Muscle of back (tissue), 11 donors: ENCODE measurements around the gene PPP1R13B. TPM values are rescaled to one million over a fixed set of nuclear protein-coding genes. Genes with fewer than 3 reads are reported as not detected.

ENCODE experiments used
- DNase-seq, 3 donors: peaks; one replicate each; pipeline versions ENCODE4 v3.0.0 to v3.0.0-alpha.2; 2013
- polyA plus RNA-seq, 10 donors: library from polyadenylated mRNA; unstranded; fragments of 120-200 nt; gene quantifications; one replicate each; pipeline ENCODE4 v1.2.1, GENCODE V29; 2013; ENCODE audit not compliant: insufficient read length in 10 of 10

PPP1R13B gene
- polyA plus RNA-seq, 10 donors: 6.1 to 13.7 (median 11.4) TPM

GRCh38 chr14:103881268-103882201, 34.2 kb upstream of the PPP1R13B start:
- DNase-seq: no peak

GRCh38 chr14:103880348-103881267, 33.2 kb upstream of the PPP1R13B start:
- peak in 2 of 3 donors; percentile 62 to 78 for DNase-seq

GRCh38 chr14:103879570-103880347, 32.4 kb upstream of the PPP1R13B start:
- peak in 1 of 3 donors; percentile 44 for DNase-seq

GRCh38 chr14:103879118-103879569, 31.8 kb upstream of the PPP1R13B start:
- DNase-seq: no peak

- DNase-seq: no peak
Observed at GRCh38 chr14:103878180-103878579, 30.8 kb upstream of the PPP1R13B start.

DNA sequence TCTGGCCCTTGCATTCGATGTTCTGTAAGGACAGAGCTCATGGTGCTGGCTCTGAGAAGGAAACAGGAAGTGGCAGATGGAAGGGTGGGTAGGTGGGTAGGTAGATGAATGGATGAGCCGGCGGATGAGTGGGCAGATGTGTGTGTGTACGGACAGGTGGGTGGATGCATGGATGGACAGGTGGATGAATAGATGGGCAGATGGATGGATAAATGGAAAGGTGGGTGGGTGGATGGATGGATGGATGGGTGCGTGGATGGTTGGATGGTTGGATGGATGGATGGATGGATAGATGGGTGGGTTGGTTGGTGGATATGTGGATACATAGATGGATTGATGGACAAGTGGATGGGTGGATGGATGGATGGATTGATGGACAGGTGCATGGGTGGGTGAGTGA, 27.6 kb upstream of the PPP1R13B start:
- no peak for DNase-seq

GRCh38 chr14:103872481-103873113, 25.2 kb upstream of the PPP1R13B start:
- no peak for DNase-seq

DNA sequence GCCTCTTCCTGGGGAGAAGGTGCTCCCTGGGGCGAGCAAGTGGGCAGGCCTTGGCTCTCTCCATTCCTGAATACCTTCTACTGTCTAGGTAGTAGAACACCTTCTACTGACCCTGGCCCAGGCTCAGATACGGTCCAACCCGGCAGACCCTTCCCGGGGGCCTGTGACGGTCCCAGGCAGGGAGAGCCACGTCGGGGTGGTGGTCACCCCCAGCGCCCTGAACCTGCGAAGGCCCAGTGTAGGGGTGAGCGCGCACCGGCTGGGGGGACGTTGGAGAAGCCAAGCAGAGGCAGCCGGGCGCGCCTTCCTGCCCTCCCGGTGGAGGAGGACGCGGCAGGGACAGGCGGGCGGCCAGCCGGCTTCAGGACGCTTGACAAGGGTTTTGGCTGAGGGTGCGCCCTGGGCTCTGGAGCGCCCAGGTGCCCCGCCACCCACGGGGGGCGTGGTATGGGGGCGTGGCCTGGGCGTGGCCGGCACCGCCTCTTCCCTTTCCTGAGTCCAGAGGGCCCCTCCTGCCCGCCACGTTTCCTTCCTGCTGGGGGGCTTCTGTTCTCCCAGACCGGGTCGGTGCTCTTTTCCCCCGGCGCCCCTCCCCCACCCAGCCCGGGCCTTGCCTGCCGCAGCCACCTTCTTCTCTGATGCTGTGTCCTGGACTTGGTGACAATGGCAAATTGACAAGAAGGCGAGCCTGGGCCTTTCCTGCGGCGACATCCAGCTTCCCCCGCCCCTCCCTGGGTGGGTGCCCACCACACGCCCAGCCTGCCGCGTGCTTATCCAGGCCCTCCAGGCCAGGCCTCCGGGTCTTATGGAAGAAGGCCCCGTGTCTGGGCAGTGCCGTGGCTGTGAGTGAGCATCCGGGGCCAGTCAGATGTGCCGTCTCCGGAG, 24.5 kb upstream of the PPP1R13B start:
- peak in 1 of 3 donors; percentile 55 for DNase-seq

DNA sequence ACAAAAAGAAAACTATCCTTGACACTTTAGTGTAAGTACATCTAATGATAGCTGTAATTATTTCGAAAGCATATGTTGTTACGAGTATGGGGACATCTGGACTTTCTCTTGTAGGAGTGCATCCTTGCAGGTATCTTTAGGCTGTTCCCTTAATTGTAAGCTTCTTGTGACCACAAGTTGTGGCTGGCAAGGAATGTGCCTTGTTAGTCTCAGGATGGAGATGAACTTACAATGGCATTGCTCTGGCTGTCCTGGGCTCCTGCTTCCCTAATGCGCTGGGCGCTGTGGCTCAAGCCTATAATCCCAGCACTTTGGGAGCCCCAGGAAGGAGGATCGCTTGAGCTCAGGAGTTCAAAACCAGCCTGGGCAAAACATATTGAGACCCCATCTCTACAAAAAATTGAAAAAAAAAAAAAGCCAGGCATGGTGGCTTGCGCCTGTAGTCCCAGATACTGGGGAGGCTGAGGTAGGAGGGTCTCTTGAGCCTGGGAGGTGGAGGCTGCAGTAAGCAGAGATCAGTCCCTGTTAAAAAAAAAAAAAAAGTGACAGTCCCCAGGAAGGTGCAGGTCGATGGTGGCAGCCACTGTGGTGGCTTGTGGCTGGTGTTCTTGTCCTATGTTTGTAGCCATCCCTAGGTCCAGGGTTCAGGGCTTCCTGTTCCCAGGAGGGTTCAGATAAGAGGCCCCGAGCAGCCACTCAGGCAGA, 23.7 kb upstream of the PPP1R13B start:
- DNase-seq: no peak

GRCh38 chr14:103870144-103870876, 22.9 kb upstream of the PPP1R13B start:
- DNase-seq: no peak

DNA sequence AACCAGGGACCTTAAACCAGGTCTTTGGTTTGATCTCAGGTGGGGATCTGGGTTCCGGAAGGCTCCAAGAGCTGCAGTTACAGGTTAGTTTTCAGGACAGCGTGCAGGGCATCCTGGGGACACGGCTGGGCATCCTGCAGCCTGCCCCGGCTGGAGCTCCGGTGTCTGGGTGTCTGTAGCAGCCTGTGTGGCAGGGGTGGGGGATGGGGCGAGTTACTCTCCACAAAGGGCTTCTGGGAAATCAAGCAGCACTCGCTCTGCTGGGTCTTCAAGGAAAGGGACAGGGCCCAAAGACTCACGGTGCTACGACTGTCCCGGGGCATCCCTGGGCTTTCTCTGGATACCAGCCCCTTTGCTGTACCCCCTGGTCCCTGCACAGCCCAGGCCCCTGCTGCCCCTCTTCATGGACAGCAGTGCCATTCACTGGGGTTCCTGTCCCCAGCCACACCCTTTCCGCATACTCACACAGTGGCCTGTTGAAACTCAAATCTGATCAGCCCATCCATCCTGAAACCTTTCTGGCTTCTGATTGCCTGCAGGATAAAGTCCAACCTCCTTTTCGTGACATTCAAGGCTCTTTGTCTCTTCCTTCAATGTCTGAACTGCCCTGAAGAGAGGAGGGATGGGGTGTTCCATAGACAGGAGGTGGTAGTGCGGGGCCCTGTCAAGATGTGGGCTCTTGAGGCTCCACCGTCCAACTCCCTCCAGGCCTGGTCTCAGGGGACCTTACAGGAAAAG, 22.2 kb upstream of the PPP1R13B start:
- DNase-seq: no peak

- DNase-seq: no peak
Observed at GRCh38 chr14:103868242-103868897, 21.0 kb upstream of the PPP1R13B start.

DNA sequence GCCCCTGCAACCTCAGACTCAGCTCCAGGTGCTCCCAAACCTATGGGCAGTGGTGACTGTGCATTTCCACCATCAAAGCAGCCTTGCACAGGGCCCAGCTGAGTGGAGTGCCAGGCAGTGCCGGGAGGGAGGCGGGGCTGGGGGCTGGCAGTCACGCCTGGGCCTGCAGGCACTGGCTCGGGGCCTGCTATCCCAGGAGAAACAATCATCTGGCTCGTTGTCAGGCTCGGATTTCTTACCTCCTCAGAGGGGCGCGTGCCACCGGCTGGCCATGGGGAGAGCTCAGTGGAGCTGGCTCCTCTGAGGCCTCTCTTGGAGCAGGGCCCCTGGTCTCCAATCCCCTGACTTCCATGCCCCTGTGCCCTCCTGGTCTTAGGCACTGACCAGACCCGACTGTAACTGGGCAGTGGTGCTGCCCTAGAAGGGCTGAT, 20.2 kb upstream of the PPP1R13B start:
- DNase-seq: no peak

GRCh38 chr14:103867020-103867419, 19.6 kb upstream of the PPP1R13B start:
- DNase-seq: no peak

- DNase-seq: no peak
Observed at GRCh38 chr14:103863245-103863644, 15.9 kb upstream of the PPP1R13B start.

- DNase-seq: no peak
Observed at GRCh38 chr14:103862393-103862782, 15.0 kb upstream of the PPP1R13B start.
